Large intestine (tissue), 3 donors: ENCODE measurements around the gene ABR. TPM values are rescaled to one million over a fixed set of nuclear protein-coding genes. Genes with fewer than 3 reads are reported as not detected.

ENCODE experiments used
- DNase-seq, 2 donors: peaks; one replicate each; pipeline versions ENCODE4 v3.0.0 to v3.0.0-alpha.2; 2013
- H3K27ac ChIP-seq: one replicate; pipeline ENCODE4 v1.5.1; 2013; ENCODE audit warnings: low read length
- H3K27me3 ChIP-seq: 2 replicates; pipeline ENCODE4 v1.6.1; 2013; ENCODE audit warnings: low read length; ENCODE audit not compliant: control insufficient read depth, insufficient read depth
- H3K36me3 ChIP-seq: 2 replicates; pipeline ENCODE4 v1.6.1; 2013; ENCODE audit warnings: low read length; ENCODE audit not compliant: control insufficient read depth, insufficient read depth
- H3K4me1 ChIP-seq: one replicate; pipeline ENCODE4 v1.6.1; 2013; ENCODE audit warnings: low read length; ENCODE audit not compliant: control insufficient read depth, insufficient read depth
- H3K4me3 ChIP-seq: one replicate; pipeline ENCODE4 v1.5.1; 2013; ENCODE audit warnings: low read length
- H3K9me3 ChIP-seq: one replicate; pipeline ENCODE4 v1.6.1; 2013; ENCODE audit warnings: mild to moderate bottlenecking, low read depth, low read length, moderate library complexity; ENCODE audit not compliant: control insufficient read depth
- WGBS: methylation state at CpG from one replicate; pipeline ENCODE4 v1.1.5; 2013; ENCODE audit warnings: low lambda C conversion rate; ENCODE audit not compliant: insufficient coverage; 5-methylcytosine and 5-hydroxymethylcytosine counted together
- polyA plus RNA-seq: library from polyadenylated mRNA; unstranded; fragments of 120-200 nt; gene quantifications from one replicate; pipeline ENCODE4 v1.2.1, GENCODE V29; 2013

ABR gene
- polyA plus RNA-seq, 1 donor = 125 TPM

DNA sequence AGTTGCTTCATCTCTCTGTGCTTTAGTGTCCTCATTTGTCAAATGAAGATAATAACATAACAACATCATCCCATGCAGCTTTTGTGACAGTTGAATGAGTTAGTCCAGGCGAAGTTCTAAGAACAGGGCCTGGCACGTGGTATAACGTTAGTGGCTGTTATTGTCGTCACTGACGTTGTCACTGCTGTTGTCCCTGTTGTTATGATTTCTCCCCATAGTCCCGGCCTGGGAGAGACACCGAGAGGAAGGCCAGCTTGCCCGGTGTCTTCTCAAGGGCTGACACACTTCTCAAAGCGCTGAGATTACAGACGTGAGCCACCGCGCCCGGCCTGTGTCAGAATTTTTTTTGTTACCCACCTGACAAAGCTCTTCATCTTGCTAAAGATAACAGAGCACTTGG, 29.9 kb downstream of the ABR start:
- no peak overlapping the region for H3K4me3 ChIP-seq
- no peaks in the 10 kb centered on the region for H3K4me1 ChIP-seq
- H3K36me3 ChIP-seq = no peaks in the 10 kb centered on the region
- H3K27ac ChIP-seq = no peak overlapping the region
- no CpG with 5 or more reads among the region's 13 CpGs for WGBS
- DNase-seq = no peak
- H3K9me3 ChIP-seq = no peaks in the 10 kb centered on the region
- H3K27me3 ChIP-seq = peaks cover 2% of the 10 kb centered on the region

GRCh38 chr17:1147664-1148063, 32.1 kb downstream of the ABR start:
- peaks cover 7% of the 10 kb centered on the region for H3K27me3 ChIP-seq
- H3K4me1 ChIP-seq = peaks cover 5% of the 10 kb centered on the region
- no peak overlapping the region for H3K27ac ChIP-seq
- no peaks in the 10 kb centered on the region for H3K36me3 ChIP-seq
- no CpG with 5 or more reads among the region's 8 CpGs for WGBS
- DNase-seq = peak; percentile 84
- H3K9me3 ChIP-seq = no peaks in the 10 kb centered on the region
- H3K4me3 ChIP-seq = no peak overlapping the region

- no peaks in the 10 kb centered on the region for H3K36me3 ChIP-seq
- peaks cover 8% of the 10 kb centered on the region for H3K27me3 ChIP-seq
- DNase-seq = no peak
- no peaks in the 10 kb centered on the region for H3K9me3 ChIP-seq
- H3K27ac ChIP-seq = no peak overlapping the region
- peaks cover 5% of the 10 kb centered on the region for H3K4me1 ChIP-seq
- WGBS = no CpG with 5 or more reads among the region's 9 CpGs
- H3K4me3 ChIP-seq = no peak overlapping the region
These were observed 33.1 kb downstream of the ABR start for GRCh38 chr17:1146561-1147265.

GRCh38 chr17:1145311-1145986, 34.3 kb downstream of the ABR start:
- Histone ChIP-seq H3K4me1 (peaks cover 5% of the 10 kb centered on the region), H3K27me3 (peaks cover 6% of the 10 kb centered on the region)
- WGBS = no CpG with 5 or more reads among the region's 14 CpGs

GRCh38 chr17:1144162-1144561, 35.6 kb downstream of the ABR start:
- no peak for DNase-seq
- H3K4me3 ChIP-seq = no peak overlapping the region
- WGBS = no CpG with 5 or more reads among the region's 17 CpGs
- no peaks in the 10 kb centered on the region for H3K9me3 ChIP-seq
- peaks cover 6% of the 10 kb centered on the region for H3K27me3 ChIP-seq
- H3K4me1 ChIP-seq = peaks cover 5% of the 10 kb centered on the region
- H3K36me3 ChIP-seq = no peaks in the 10 kb centered on the region
- no peak overlapping the region for H3K27ac ChIP-seq

More at GRCh38 chr17:1145311-1145986, 34.3 kb downstream of the ABR start:
- H3K9me3 ChIP-seq = no peaks in the 10 kb centered on the region
- no peak for DNase-seq
- H3K36me3 ChIP-seq = no peaks in the 10 kb centered on the region
- no peak overlapping the region for H3K27ac ChIP-seq
- no peak overlapping the region for H3K4me3 ChIP-seq

GRCh38 chr17:1143573-1143972, 36.2 kb downstream of the ABR start:
- H3K4me3 ChIP-seq = no peak overlapping the region
- no peak overlapping the region for H3K27ac ChIP-seq
- DNase-seq = peak in 1 of 2 donors; percentile 37
- peaks cover 6% of the 10 kb centered on the region for H3K27me3 ChIP-seq
- no peaks in the 10 kb centered on the region for H3K36me3 ChIP-seq
- no CpG with 5 or more reads among the region's 10 CpGs for WGBS
- peaks cover 5% of the 10 kb centered on the region for H3K4me1 ChIP-seq
- H3K9me3 ChIP-seq = no peaks in the 10 kb centered on the region

GRCh38 chr17:1142561-1142971, 37.2 kb downstream of the ABR start:
- no CpG with 5 or more reads among the region's 14 CpGs for WGBS
- peaks cover 5% of the 10 kb centered on the region for H3K4me1 ChIP-seq
- no peak overlapping the region for H3K27ac ChIP-seq
- H3K9me3 ChIP-seq = no peaks in the 10 kb centered on the region
- no peaks in the 10 kb centered on the region for H3K36me3 ChIP-seq
- peaks cover 6% of the 10 kb centered on the region for H3K27me3 ChIP-seq
- no peak for DNase-seq
- no peak overlapping the region for H3K4me3 ChIP-seq

GRCh38 chr17:1137465-1137894, 42.3 kb downstream of the ABR start:
- H3K4me3 ChIP-seq = no peak overlapping the region
- no peak overlapping the region for H3K27ac ChIP-seq
- H3K4me1 ChIP-seq = no peaks in the 10 kb centered on the region
- H3K9me3 ChIP-seq = no peaks in the 10 kb centered on the region
- WGBS = 76% methylated on average over 6 of the region's 18 CpGs
- H3K36me3 ChIP-seq = no peaks in the 10 kb centered on the region
- no peak for DNase-seq
- H3K27me3 ChIP-seq = no peaks in the 10 kb centered on the region

DNA sequence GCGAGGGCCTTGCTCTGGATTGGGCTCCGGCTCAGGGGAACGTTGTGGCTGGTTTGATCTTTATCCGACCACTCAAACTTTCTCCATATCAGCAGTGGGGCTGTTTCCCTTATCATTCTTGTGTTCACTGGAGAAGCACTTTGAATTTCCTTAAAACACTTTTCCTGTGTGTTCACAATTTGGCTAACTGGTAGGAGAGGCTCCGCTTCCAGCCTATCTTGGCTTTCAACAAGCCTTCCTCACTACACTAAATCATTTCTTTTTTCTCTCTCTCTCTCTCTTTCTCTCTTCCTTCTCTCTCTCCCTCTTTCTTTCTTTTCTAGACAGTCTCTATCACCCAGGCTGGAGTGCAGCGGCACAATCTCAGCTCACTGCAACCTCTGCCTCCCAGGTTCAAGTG, 43.0 kb downstream of the ABR start:
- Histone ChIP-seq H3K4me3 (no peak overlapping the region), H3K9me3 (no peaks in the 10 kb centered on the region), H3K27me3 (no peaks in the 10 kb centered on the region), H3K4me1 (no peaks in the 10 kb centered on the region), H3K27ac (no peak overlapping the region), H3K36me3 (no peaks in the 10 kb centered on the region)
- 90% methylated on average over 2 of the region's 6 CpGs for WGBS
- no peak for DNase-seq

DNA sequence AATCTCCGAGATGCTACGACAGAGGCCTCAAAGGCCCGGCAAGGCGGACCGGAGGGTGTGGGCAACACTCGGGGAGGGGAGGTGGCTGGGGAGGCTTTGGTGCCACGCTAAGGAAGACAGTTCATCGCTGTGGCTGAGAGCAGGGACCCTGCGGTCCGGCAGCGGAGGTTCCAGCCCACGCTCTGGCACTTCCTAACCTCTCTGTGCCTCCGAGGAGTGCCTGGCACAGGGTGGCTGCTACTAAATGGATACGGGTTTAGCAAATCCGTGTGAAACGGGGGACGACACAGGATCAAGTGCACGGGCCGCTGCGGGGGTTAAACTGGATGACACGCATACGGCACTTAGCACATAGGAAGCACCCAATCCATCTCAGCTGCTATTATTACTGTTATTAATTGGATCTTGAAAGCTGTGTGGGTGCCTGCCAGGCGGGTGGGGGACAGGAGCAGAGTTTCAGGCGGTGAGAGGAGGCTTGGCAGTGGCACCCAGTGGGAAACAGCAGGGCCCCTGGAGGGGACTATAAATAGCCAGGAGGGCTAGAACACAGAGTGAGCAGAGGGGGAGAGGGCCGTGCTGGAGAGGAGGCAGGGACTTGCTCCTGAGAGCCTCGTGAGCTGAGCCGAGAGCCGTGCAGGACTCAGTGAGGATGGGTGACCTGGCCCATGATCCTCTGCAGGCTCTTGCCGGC, 45.0 kb downstream of the ABR start:
- Histone ChIP-seq H3K27me3 (no peaks in the 10 kb centered on the region), H3K27ac (no peak overlapping the region), H3K36me3 (no peaks in the 10 kb centered on the region), H3K4me1 (no peaks in the 10 kb centered on the region), H3K4me3 (no peak overlapping the region), H3K9me3 (no peaks in the 10 kb centered on the region)
- no CpG with 5 or more reads among the region's 29 CpGs for WGBS
- DNase-seq = no peak
